K562 (cell line): ENCODE data around the gene MEDAG. TPM values are rescaled to one million over a fixed set of nuclear protein-coding genes. Genes with fewer than 3 reads are reported as not detected.

Source experiments
- ATF1 ChIP-seq, 2 experiments: fragments of 450-650 bp in 1 of 2; IDR thresholded peaks; 2 replicates each; pipeline ENCODE4 v1.6.1; 2016; ENCODE audit warnings: missing compliant biosample characterization in 1 of 2, missing genetic modification characterization in 1 of 2
- CCAR2 ChIP-seq: fragments of 200-400 bp; formaldehyde crosslinking; IDR thresholded peaks from 2 replicates; pipeline ENCODE4 v1.6.1; 2017; ENCODE audit warnings: mild to moderate bottlenecking, low read depth, low read length
- CHCHD3 ChIP-seq: fragments of 250-450 bp; sonication (Bioruptor Pico); IDR thresholded peaks from 2 replicates; pipeline ENCODE4 v2.1.2; 2022; ENCODE audit warnings: mild to moderate bottlenecking
- GTF2E2 ChIP-seq: fragments of 200-800 bp; sonication (Bioruptor generic); IDR thresholded peaks from 2 replicates; pipeline ENCODE4 v1.6.1; 2016; ENCODE audit warnings: missing genetic modification characterization, missing compliant biosample characterization
- POLR3A ChIP-seq: IDR thresholded peaks from 2 replicates; pipeline ENCODE4 v1.6.1; 2011; ENCODE audit warnings: borderline replicate concordance, mild to moderate bottlenecking, moderate library complexity; ENCODE audit not compliant: insufficient read length, insufficient read depth; ENCODE audit errors: extremely low read depth
- WHSC1 ChIP-seq: IDR thresholded peaks from one replicate; pipeline ENCODE4 v1.6.1; 2012; ENCODE audit warnings: low read length, control low read depth, inconsistent platforms
- ZBTB34 ChIP-seq: fragments of 250-450 bp; sonication (Bioruptor Pico); IDR thresholded peaks from 2 replicates; pipeline ENCODE4 v1.8.0; 2021; ENCODE audit warnings: mild to moderate bottlenecking, moderate library complexity
- polyA plus RNA-seq, 8 experiments: library from polyadenylated mRNA; depleted of rRNA in 4 of 8; stranded (reverse) in 5 of 8; unstranded in 3 of 8; fragments of >200 nt; fragmentation: Nextera tagmentation in 2 of 8; fragmentation: Illumina TruSeq in 1 of 8; extraction: Ambion mirVana in 2 of 8; extraction: Trizol in 1 of 8; gene quantifications; 2 replicates each; pipeline versions ENCODE4 v1.2.1 to v1.2.3, GENCODE V29; 2011 to 2014; ENCODE audit warnings: inconsistent platforms in 1 of 8, missing spikeins in 1 of 8
- total RNA-seq, 7 experiments: library from RNA; depleted of rRNA in 6 of 7; stranded (reverse); fragments of >200 nt in 6 of 7; fragmentation: Illumina TruSeq in 2 of 7; extraction: Trizol in 2 of 7; gene quantifications; 2 replicates each; pipeline versions ENCODE4 v1.2.1 to v1.2.3, GENCODE V29; 2011 to 2021; ENCODE audit warnings: low replicate concordance in 1 of 7

MEDAG gene
- total and polyA plus RNA-seq, 9 of the 15 experiments (the other 6 are each of a cell fraction or from before 2014, with no cell fraction given), result not detected

GRCh38 chr13:30974350-30974749 lies 68.3 kb downstream of the MEDAG start (continued):
- no peak for TF ChIP-seq CCAR2
- TF ChIP-seq GTF2E2 (tag), result no peak
- no peak for TF ChIP-seq ATF1 (CRISPR knock-in tag; IDR thresholded peaks at IDR 0.05)
- TF ChIP-seq ATF1 (tag; IDR thresholded peaks at IDR 0.05), result no peak
- TF ChIP-seq POLR3A, result no peak
- no peak for TF ChIP-seq WHSC1
- TF ChIP-seq ZBTB34 (CRISPR knock-in tag), result no peak
- no peak for TF ChIP-seq CHCHD3 (CRISPR knock-in tag)
- TF ChIP-seq, all 486 proteins: peak for 0

Other genes starting within 250 kb of the MEDAG start
- gene ALOX5AP, start 170.7 kb upstream of the MEDAG start, total RNA-seq (2014; rRNA removed), result not detected in 2 replicates
- not detected in 2 replicates for gene ALOX5AP, start 170.7 kb upstream of the MEDAG start, total RNA-seq (2014; rRNA removed; fragmentation: Illumina TruSeq; extraction: Trizol)
- gene ALOX5AP, start 170.7 kb upstream of the MEDAG start, total RNA-seq (2015; rRNA removed; fragmentation: Illumina TruSeq; extraction: Trizol), result not detected in 2 replicates
- gene ALOX5AP, start 170.7 kb upstream of the MEDAG start, total RNA-seq (2021), result 0.31 TPM in 1 of 2 replicates, not detected in the other
- not detected in 2 replicates for gene ALOX5AP, start 170.7 kb upstream of the MEDAG start, polyA plus RNA-seq (2011; rRNA removed)
- gene ALOX5AP, start 170.7 kb upstream of the MEDAG start, polyA plus RNA-seq (2014; fragmentation: Illumina TruSeq; extraction: Trizol), result not detected in 2 replicates
- not detected for gene ALOX5AP, start 170.7 kb upstream of the MEDAG start, polyA plus RNA-seq (2014; fragmentation: Nextera tagmentation; extraction: Ambion mirVana)
- gene ALOX5AP, start 170.7 kb upstream of the MEDAG start, polyA plus RNA-seq (2014; rRNA removed), result not detected in 2 replicates
- gene TEX26, start 26.4 kb downstream of the MEDAG start, total RNA-seq (2014; rRNA removed), result not detected in 2 replicates
- not detected in 2 replicates for gene TEX26, start 26.4 kb downstream of the MEDAG start, total RNA-seq (2014; rRNA removed; fragmentation: Illumina TruSeq; extraction: Trizol)
- not detected in 2 replicates for gene TEX26, start 26.4 kb downstream of the MEDAG start, total RNA-seq (2015; rRNA removed; fragmentation: Illumina TruSeq; extraction: Trizol)
- gene TEX26, start 26.4 kb downstream of the MEDAG start, total RNA-seq (2021), result not detected in 2 replicates
- not detected in 2 replicates for gene TEX26, start 26.4 kb downstream of the MEDAG start, polyA plus RNA-seq (2011; rRNA removed)
- not detected in 2 replicates for gene TEX26, start 26.4 kb downstream of the MEDAG start, polyA plus RNA-seq (2014; fragmentation: Illumina TruSeq; extraction: Trizol)
- gene TEX26, start 26.4 kb downstream of the MEDAG start, polyA plus RNA-seq (2014; fragmentation: Nextera tagmentation; extraction: Ambion mirVana), result not detected
- gene TEX26, start 26.4 kb downstream of the MEDAG start, polyA plus RNA-seq (2014; rRNA removed), result not detected in 2 replicates